Panc1 (cell line): ENCODE results near the gene PGAM5. TPM values are rescaled to one million over a fixed set of nuclear protein-coding genes. Genes with fewer than 3 reads are reported as not detected.

Experiments
- ATAC-seq: fragments of 200-7000 bp; cut with Tn5 transposase; 2 replicates; pipeline ENCODE4 v1.9.1; 2020; ENCODE audit warnings: mild to moderate bottlenecking, moderate library complexity
- BruUV-seq: library from RNA; stranded (reverse); fragments of 400-500 nt; replicated peaks from 2 replicates; lab custom pipeline; 2021; lab: Mats Ljungman, UMichigan
- CTCF ChIA-PET: fragments of 300-600 bp; sonication (Branson Sonifier 250); formaldehyde crosslinking; loops from one replicate; lab custom pipeline; 2022; ENCODE audit warnings: antibody characterized with exemption; lab: Charles Lee
- POLR2A ChIA-PET: fragments of 300-600 bp; sonication (Branson Sonifier 250); formaldehyde crosslinking; loops from one replicate; lab custom pipeline; 2022; ENCODE audit warnings: antibody characterized with exemption; lab: Charles Lee
- DNase-seq: peaks from one replicate; pipeline ENCODE4 v3.0.0-alpha.2; 2010; ENCODE audit warnings: low read depth, low spot score
- H3K27ac ChIP-seq: 2 replicates; pipeline ENCODE4 v1.5.1; 2011; ENCODE audit warnings: mild to moderate bottlenecking, low read length, inconsistent platforms
- H3K27me3 ChIP-seq: fragments of 200-500 bp; sonication (Bioruptor generic); 2 replicates; pipeline ENCODE4 v1.6.0; 2014; ENCODE audit warnings: low read length, inconsistent platforms; ENCODE audit not compliant: control insufficient read depth, insufficient read depth
- H3K36me3 ChIP-seq: fragments of 200-500 bp; sonication (Bioruptor generic); 2 replicates; pipeline ENCODE4 v1.5.1; 2014; ENCODE audit warnings: inconsistent platforms, mild to moderate bottlenecking, low read length, moderate library complexity; ENCODE audit not compliant: control insufficient read depth, insufficient read depth
- H3K4me1 ChIP-seq: 2 replicates; pipeline ENCODE4 v1.5.1; 2011; ENCODE audit warnings: inconsistent platforms, mild to moderate bottlenecking, low read length, moderate library complexity; ENCODE audit not compliant: control insufficient read depth, insufficient read depth
- H3K4me3 ChIP-seq, 2 experiments: 2 replicates each; pipeline ENCODE4 v1.5.1; 2011 to 2012; ENCODE audit warnings: low read depth in 2 of 2, low read length in 2 of 2, mild to moderate bottlenecking in 2 of 2, inconsistent platforms in 1 of 2, moderate library complexity in 1 of 2
- H3K9me3 ChIP-seq: fragments of 200-500 bp; sonication (Bioruptor generic); 2 replicates; pipeline ENCODE4 v1.5.1; 2014; ENCODE audit warnings: low read depth, mild to moderate bottlenecking, inconsistent platforms, low read length, moderate library complexity; ENCODE audit not compliant: control insufficient read depth, insufficient read depth
- POLR2AphosphoS5 ChIP-seq: IDR thresholded peaks from 2 replicates; pipeline ENCODE4 v1.6.1; 2012; ENCODE audit warnings: mild to moderate bottlenecking, low read depth, low read length, moderate library complexity
- SIN3A ChIP-seq: IDR thresholded peaks from 2 replicates; pipeline ENCODE4 v1.6.1; 2012; ENCODE audit warnings: low read depth, mild to moderate bottlenecking, low read length, moderate library complexity, borderline replicate concordance; ENCODE audit not compliant: insufficient read depth
- TCF7L2 ChIP-seq: IDR thresholded peaks from 2 replicates; pipeline ENCODE4 v1.6.1; 2011; ENCODE audit warnings: mild to moderate bottlenecking, low read depth, low read length, inconsistent platforms
- in situ Hi-C: cut with HindIII; loops from 2 replicates; pipeline ENCODE4 v1.10.0; 2016; ENCODE audit warnings: low sequenced_read_pairs, low pct_unique_long_range_greater_than_20kb
- intact Hi-C: fragments of 100-400 bp; cut with micrococcal nuclease; formaldehyde crosslinking; loops from one replicate; pipeline ENCODE4 v1.10.0; 2022; ENCODE audit not compliant: unreplicated experiment
- total RNA-seq: library from RNA; stranded (reverse); gene quantifications from one replicate; pipeline ENCODE4 v1.2.1, GENCODE V29; 2021; ENCODE audit not compliant: unreplicated experiment
- TF ChIP-seq, protein P1 (sequence below), 2 experiments: IDR thresholded peaks; 2 replicates each; pipeline ENCODE4 v1.6.1; 2011 to 2012; ENCODE audit warnings: low read depth in 2 of 2, control low read depth in 1 of 2, low read length in 1 of 2, mild to moderate bottlenecking in 1 of 2, moderate library complexity in 1 of 2; ENCODE audit not compliant: insufficient read depth in 1 of 2
- TF ChIP-seq, protein P2 (sequence below): fragments of 450-650 bp; IDR thresholded peaks from 2 replicates; pipeline ENCODE4 v1.5.1; 2017; ENCODE audit warnings: mild to moderate bottlenecking

PGAM5 gene
- total RNA-seq, 1 experiment from 2014 or later = 116 TPM

- Histone ChIP-seq H3K27me3 (no peaks in the 10 kb centered on the region), H3K4me1 (no peaks in the 10 kb centered on the region; the same call in none of the 2 replicates), H3K36me3 (peaks cover 5% of the 10 kb centered on the region), H3K9me3 (no peaks in the 10 kb centered on the region), H3K27ac (no peak overlapping the region), H3K4me3 (no peak overlapping the region)
- no peak for DNase-seq
- TF ChIP-seq, protein P1, sequence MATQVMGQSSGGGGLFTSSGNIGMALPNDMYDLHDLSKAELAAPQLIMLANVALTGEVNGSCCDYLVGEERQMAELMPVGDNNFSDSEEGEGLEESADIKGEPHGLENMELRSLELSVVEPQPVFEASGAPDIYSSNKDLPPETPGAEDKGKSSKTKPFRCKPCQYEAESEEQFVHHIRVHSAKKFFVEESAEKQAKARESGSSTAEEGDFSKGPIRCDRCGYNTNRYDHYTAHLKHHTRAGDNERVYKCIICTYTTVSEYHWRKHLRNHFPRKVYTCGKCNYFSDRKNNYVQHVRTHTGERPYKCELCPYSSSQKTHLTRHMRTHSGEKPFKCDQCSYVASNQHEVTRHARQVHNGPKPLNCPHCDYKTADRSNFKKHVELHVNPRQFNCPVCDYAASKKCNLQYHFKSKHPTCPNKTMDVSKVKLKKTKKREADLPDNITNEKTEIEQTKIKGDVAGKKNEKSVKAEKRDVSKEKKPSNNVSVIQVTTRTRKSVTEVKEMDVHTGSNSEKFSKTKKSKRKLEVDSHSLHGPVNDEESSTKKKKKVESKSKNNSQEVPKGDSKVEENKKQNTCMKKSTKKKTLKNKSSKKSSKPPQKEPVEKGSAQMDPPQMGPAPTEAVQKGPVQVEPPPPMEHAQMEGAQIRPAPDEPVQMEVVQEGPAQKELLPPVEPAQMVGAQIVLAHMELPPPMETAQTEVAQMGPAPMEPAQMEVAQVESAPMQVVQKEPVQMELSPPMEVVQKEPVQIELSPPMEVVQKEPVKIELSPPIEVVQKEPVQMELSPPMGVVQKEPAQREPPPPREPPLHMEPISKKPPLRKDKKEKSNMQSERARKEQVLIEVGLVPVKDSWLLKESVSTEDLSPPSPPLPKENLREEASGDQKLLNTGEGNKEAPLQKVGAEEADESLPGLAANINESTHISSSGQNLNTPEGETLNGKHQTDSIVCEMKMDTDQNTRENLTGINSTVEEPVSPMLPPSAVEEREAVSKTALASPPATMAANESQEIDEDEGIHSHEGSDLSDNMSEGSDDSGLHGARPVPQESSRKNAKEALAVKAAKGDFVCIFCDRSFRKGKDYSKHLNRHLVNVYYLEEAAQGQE (IDR thresholded peaks at IDR 0.05; ENCODE audit: insufficient read depth in 1 of 2, low read depth in 2 of 2, low read length in 1 of 2) = no peak
- TF ChIP-seq POLR2AphosphoS5 (no peak), TCF7L2 (no peak), SIN3A (no peak)
- TF ChIP-seq, protein P2, sequence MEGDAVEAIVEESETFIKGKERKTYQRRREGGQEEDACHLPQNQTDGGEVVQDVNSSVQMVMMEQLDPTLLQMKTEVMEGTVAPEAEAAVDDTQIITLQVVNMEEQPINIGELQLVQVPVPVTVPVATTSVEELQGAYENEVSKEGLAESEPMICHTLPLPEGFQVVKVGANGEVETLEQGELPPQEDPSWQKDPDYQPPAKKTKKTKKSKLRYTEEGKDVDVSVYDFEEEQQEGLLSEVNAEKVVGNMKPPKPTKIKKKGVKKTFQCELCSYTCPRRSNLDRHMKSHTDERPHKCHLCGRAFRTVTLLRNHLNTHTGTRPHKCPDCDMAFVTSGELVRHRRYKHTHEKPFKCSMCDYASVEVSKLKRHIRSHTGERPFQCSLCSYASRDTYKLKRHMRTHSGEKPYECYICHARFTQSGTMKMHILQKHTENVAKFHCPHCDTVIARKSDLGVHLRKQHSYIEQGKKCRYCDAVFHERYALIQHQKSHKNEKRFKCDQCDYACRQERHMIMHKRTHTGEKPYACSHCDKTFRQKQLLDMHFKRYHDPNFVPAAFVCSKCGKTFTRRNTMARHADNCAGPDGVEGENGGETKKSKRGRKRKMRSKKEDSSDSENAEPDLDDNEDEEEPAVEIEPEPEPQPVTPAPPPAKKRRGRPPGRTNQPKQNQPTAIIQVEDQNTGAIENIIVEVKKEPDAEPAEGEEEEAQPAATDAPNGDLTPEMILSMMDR = no peak
- intact Hi-C loops = no loop called here
- in situ Hi-C loops = no loop called here
- ChIA-PET POLR2A (no interaction called here), CTCF (no interaction called here)
- ATAC-seq = peak; percentile 35
- no TSS peak for BruUV-seq
These were observed 7.1 kb downstream of the PGAM5 start for GRCh38 chr12:132717531-132718387.

GRCh38 chr12:132718644-132719043 lies 8.0 kb downstream of the PGAM5 start:
- no TSS peak for BruUV-seq
- ChIA-PET POLR2A (no interaction called here), CTCF (no interaction called here)
- Histone ChIP-seq H3K27me3 (no peaks in the 10 kb centered on the region), H3K36me3 (peaks cover 5% of the 10 kb centered on the region), H3K4me1 (peaks cover 4% of the 10 kb centered on the region), H3K27ac (no peak overlapping the region), H3K9me3 (no peaks in the 10 kb centered on the region), H3K4me3 (no peak overlapping the region)
- intact Hi-C loops = no loop called here
- ATAC-seq = no peak
- TF ChIP-seq SIN3A (no peak), TCF7L2 (no peak), POLR2AphosphoS5 (no peak)
- TF ChIP-seq, protein P2 = no peak
- TF ChIP-seq, protein P1 (IDR thresholded peaks at IDR 0.05; ENCODE audit: insufficient read depth in 1 of 2, low read depth in 2 of 2, low read length in 1 of 2) = no peak
- DNase-seq = no peak
- in situ Hi-C loops = no loop called here
